HG03060 (cell line): ENCODE data around the gene RAB11FIP5.
"Not testable (repeated sequence)": the region's sequence is repeated elsewhere in the genome, so short reads cannot be mapped to it uniquely, and the experiment has no call there.

Experiments
- ATAC-seq: cut with Tn5 transposase; IDR thresholded peaks from one replicate; pipeline ENCODE4 v1.9.1; 2021; ENCODE audit warnings: low read depth, moderate number of reproducible peaks; ENCODE audit not compliant: unreplicated experiment

The RAB11FIP5 gene

GRCh38 chr2:73071360-73072128 is 41.2 kb downstream of the RAB11FIP5 start, which contains the start of gene SFXN5:
SFXN5 (minus strand) TSS chr2:73071712; CDS start chr2:73071705, 7 bp downstream.
- ATAC-seq, result peak; percentile 72

DNA sequence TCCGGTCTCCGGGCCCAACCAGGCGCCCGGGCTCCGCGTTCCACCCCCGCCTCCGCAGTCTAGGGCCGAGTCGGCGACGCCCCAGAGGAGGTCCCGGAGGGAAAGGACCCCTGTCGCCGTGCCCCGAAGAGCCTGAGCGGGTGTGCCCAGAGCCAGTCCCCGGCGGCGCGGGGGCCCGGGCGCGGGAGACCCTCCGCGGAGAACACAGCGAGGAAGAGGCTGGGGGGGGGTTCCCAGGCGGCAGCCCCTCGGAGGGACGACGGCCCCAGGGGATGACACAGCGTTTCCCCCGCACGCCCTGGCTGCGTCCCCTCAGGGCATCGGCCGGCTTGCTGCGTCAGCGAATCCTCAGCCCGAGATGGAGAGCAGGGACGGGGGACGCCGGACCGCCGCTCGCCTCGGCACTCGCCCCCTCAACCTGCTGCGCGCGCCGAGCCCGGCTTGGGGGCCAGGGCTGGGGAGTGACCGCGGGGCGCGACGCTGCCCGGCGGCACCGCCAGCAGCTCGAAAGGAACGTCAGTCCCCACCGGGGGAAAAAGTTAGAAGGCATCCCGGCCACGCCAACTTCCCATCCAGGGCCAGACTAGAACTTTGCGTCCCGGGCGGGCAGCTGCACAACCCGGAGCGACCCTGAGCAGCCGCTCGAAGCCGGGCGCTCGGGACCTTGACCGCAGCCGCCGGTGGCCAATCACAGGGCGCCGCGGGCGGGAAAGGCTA is 41.9 kb downstream of the RAB11FIP5 start:
- no peak for ATAC-seq

DNA sequence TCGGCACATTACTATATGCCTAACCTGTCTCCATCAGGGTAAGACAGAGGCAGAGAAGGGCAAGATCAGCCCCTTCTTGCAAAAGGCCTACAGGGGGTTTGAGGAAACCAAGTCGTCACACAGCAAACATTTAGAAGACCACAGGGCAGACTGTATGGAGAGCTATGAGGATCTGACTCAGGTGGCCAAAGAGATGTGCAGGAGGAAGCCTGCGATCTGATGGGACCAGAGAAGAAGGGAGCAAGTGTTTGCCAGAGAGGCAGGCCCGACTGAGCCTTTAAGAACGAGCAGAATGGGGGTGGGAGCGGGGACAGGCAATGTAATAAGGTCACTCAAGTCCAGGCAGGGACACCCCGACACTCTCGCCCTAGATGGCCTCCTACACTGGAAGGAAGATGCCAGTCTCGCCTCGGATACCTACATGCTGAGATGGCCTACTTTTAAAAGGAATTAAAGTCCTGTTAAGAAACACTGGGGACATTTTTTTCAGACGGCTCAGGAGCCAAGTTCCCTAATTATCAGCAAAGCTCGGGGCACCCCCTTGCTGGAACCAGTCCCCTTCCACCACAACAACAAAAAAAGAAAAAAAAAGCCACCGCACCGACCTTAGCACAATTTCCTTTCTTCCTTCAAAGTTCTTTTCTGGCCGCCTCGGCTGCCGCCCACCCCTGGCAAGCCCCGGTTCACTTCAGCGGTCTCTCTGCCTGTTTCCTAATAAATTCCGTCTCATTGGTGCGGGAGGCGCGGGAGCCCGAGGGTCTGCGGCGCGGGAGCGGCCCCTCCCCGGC is 42.7 kb downstream of the RAB11FIP5 start:
- no peak for ATAC-seq

GRCh38 chr2:73069041-73069854 is 43.5 kb downstream of the RAB11FIP5 start:
- no peak for ATAC-seq

DNA sequence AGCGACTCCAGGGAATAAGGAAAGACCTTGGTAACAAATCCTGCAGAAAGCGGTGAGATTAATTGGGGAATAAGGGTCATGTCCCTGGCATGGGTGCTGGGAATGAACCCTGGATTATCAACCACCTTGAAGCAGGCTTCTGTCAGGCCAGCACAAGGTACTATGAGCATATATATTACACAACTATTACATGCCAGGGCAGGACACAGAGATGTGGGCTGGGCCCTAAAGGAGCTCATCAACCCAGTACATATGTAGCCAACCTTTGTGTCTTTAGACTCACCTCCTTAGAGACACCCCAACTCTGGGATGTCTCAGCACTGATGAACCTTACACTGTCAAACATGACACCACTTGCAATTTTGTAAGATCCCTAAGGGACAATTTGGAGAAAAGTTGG is 44.6 kb downstream of the RAB11FIP5 start:
- ATAC-seq, result no peak

- ATAC-seq, result no peak
Measured at GRCh38 chr2:73067043-73067442, 45.7 kb downstream of the RAB11FIP5 start.

GRCh38 chr2:73065070-73065469 is 47.7 kb downstream of the RAB11FIP5 start:
- ATAC-seq, result not testable (repeated sequence)

- ATAC-seq, result no peak
Measured at GRCh38 chr2:73063909-73064875, 48.6 kb downstream of the RAB11FIP5 start.

- ATAC-seq, result no peak
Measured at GRCh38 chr2:73063472-73063871, 49.3 kb downstream of the RAB11FIP5 start.

DNA sequence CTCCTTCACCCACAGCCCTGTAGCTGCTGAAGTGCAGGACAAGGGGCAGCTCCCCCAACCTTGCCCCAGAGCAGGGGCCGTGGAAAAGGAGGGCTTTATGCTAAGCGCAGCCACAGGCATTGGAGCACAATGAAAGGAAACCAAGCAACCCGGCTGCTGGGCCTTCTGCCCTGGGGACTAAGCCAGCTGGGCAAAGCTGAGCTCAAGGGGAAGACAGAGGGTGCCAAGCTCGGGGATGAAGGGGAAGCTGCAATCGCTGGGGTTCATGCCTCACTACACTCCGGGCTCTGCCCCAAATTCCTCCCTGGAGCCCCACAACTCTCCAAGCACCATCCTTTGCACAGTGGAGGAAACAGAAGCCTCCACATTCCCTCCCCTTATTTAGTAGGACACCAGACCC is 53.6 kb downstream of the RAB11FIP5 start:
- no peak for ATAC-seq

DNA sequence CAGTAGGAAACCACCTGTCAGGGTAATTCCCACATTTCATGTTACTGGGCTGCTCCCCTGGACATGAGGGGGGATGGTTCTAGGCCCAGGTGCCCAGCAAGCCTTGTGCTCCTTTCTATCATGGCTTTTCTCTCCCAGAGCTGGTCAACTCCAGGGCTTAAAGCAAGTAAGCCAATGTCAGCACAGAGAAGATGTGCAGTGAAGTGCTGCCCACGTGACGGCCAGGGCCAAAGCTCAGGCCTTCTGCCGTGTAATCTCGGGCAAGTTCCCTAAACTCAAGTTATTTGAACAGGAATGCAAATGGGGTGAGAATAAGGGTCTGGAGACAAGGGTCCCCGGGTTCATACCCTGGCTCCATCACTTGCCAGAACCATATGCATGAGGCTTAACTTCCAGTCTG is 57.8 kb downstream of the RAB11FIP5 start:
- ATAC-seq, result no peak

- ATAC-seq, result no peak
Measured at GRCh38 chr2:73053316-73054114, 59.2 kb downstream of the RAB11FIP5 start.

GRCh38 chr2:73050121-73050545 is 62.6 kb downstream of the RAB11FIP5 start:
- ATAC-seq, result no peak

- ATAC-seq, result no peak
Measured at GRCh38 chr2:73043929-73044832, 68.6 kb downstream of the RAB11FIP5 start.

DNA sequence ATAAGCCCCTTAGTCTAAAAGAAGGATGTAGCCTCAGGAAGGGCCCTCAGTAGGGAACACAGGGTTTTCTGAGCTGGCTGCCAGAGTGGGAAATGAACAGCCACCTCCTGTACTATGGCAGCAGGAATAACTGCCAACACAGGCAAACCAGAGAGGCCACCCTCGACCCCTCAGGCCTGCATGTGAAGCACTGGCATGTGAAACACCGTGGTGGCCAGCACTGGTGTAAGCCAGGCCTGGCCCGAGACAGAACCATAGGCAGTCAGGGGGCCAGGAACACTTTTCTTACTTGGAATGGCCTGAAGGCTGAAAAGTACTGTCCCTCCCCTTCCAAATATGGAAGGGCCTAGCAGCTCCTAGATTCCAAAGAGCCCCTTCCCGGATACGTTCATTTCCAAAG is 69.5 kb downstream of the RAB11FIP5 start:
- no peak for ATAC-seq

GRCh38 chr2:73037947-73038585 is 74.7 kb downstream of the RAB11FIP5 start:
- ATAC-seq, result no peak

- no peak for ATAC-seq
Measured at GRCh38 chr2:73036766-73037165, 76.0 kb downstream of the RAB11FIP5 start.
